Lower lobe of right lung (tissue), 2 donors: ENCODE results near the gene SLC25A3. TPM values are rescaled to one million over a fixed set of nuclear protein-coding genes. Genes with fewer than 3 reads are reported as not detected.
A peak's percentile ranks its signal among the peaks of the same experiment; 100 is the strongest.
"Not testable (repeated sequence)": the region's sequence is repeated elsewhere in the genome, so short reads cannot be mapped to it uniquely, and the experiment has no call there.

Experiments
- ATAC-seq, 2 donors: fragments of 200-7000 bp; cut with Tn5 transposase; one replicate each; pipeline ENCODE4 v1.9.1; 2020 to 2022; ENCODE audit warnings: mild to moderate bottlenecking in 2 of 2, moderate library complexity in 2 of 2
- DNase-seq: peaks from one replicate; pipeline ENCODE4 v3.0.0-alpha.2; 2020
- H3K27ac ChIP-seq: fragments of 200-600 bp; one replicate; pipeline ENCODE4 v1.8.0; 2022
- H3K27me3 ChIP-seq: fragments of 200-600 bp; one replicate; pipeline ENCODE4 v1.8.0; 2022; ENCODE audit warnings: low read depth
- H3K36me3 ChIP-seq: fragments of 200-600 bp; one replicate; pipeline ENCODE4 v1.8.0; 2022; ENCODE audit warnings: mild to moderate bottlenecking
- H3K4me1 ChIP-seq: fragments of 200-600 bp; one replicate; pipeline ENCODE4 v1.8.0; 2022
- H3K4me3 ChIP-seq: fragments of 200-600 bp; one replicate; pipeline ENCODE4 v1.8.0; 2022; ENCODE audit warnings: mild to moderate bottlenecking
- H3K9me3 ChIP-seq: fragments of 200-600 bp; one replicate; pipeline ENCODE4 v1.8.0; 2022
- intact Hi-C: fragments of 100-400 bp; cut with DNase I; formaldehyde crosslinking; loops from one replicate; pipeline ENCODE4 v1.11.0; 2022
- total RNA-seq: library from RNA; stranded (reverse); fragmentation: NEBNext Ultra II Directional; extraction: Animal tissue kit (Norgen Biotek cat#: 25700); gene quantifications from one replicate; pipeline ENCODE4 v1.2.1, GENCODE V29; 2021
- TF ChIP-seq, protein P1 (sequence below): fragments of 200-600 bp; IDR thresholded peaks from one replicate; pipeline ENCODE4 v1.8.0; 2022; ENCODE audit warnings: antibody characterized with exemption, mild to moderate bottlenecking
- donor health status: DM: no; HTN: yes; CAD: no; lungs with severe emphysema.

SLC25A3 gene
- total RNA-seq, 1 donor from 2014 or later = 348 TPM

GRCh38 chr12:98618952-98619351, 25.5 kb downstream of the SLC25A3 start:
- Histone ChIP-seq H3K36me3 (no peaks in the 10 kb centered on the region), H3K4me3 (no peak overlapping the region), H3K27ac (no peak overlapping the region), H3K27me3 (no peaks in the 10 kb centered on the region), H3K9me3 (no peaks in the 10 kb centered on the region), H3K4me1 (peaks cover 10% of the 10 kb centered on the region)
- TF ChIP-seq, protein P1, sequence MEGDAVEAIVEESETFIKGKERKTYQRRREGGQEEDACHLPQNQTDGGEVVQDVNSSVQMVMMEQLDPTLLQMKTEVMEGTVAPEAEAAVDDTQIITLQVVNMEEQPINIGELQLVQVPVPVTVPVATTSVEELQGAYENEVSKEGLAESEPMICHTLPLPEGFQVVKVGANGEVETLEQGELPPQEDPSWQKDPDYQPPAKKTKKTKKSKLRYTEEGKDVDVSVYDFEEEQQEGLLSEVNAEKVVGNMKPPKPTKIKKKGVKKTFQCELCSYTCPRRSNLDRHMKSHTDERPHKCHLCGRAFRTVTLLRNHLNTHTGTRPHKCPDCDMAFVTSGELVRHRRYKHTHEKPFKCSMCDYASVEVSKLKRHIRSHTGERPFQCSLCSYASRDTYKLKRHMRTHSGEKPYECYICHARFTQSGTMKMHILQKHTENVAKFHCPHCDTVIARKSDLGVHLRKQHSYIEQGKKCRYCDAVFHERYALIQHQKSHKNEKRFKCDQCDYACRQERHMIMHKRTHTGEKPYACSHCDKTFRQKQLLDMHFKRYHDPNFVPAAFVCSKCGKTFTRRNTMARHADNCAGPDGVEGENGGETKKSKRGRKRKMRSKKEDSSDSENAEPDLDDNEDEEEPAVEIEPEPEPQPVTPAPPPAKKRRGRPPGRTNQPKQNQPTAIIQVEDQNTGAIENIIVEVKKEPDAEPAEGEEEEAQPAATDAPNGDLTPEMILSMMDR = no peak
- ATAC-seq = peak; percentile 68 to 86
- DNase-seq = no peak
- intact Hi-C loops = no loop called here

DNA sequence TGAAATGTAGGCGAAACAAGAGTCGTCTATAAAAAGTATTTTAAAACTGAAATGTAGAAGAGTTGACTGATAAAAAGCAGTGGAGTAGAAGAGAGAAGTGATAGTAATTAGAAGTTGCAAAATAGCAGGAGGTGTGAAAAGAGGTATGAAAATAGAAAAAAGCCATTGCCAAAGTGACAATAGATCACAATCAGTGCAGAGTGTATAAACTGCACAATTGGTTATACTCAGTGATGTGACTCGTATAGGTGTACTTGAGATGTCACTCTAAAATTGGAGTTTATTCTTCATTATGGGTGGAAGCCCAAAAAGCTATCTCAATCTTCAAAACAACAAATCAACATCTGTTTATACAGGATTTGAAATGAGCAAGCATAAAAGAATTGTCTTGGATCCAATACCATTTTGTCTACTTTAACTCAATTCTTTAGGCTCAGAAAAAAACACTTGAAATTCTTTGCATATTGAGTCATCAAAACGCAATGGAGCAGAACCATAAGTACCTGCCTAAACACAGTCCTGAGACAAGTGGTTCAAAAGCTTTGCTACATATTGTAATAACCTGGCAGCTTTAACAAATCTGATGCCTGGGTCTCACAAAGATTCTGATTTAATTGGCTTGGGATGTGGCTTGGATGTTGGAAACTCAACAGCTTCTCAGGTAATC, 42.3 kb downstream of the SLC25A3 start:
- ATAC-seq (peak; percentile 85 to 94), DNase-seq (no peak)
- intact Hi-C loops = no loop called here
- Histone ChIP-seq H3K4me3 (no peak overlapping the region), H3K27me3 (no peaks in the 10 kb centered on the region), H3K36me3 (peaks cover 13% of the 10 kb centered on the region), H3K9me3 (no peaks in the 10 kb centered on the region), H3K27ac (no peak overlapping the region), H3K4me1 (peaks cover 8% of the 10 kb centered on the region)
- TF ChIP-seq, protein P1 = no peak

GRCh38 chr12:98637068-98637467, 43.6 kb downstream of the SLC25A3 start:
- ATAC-seq (no peak), DNase-seq (no peak)
- Histone ChIP-seq H3K4me3 (no peak overlapping the region), H3K27ac (no peak overlapping the region), H3K4me1 (peaks cover 8% of the 10 kb centered on the region), H3K27me3 (no peaks in the 10 kb centered on the region), H3K36me3 (peaks cover 13% of the 10 kb centered on the region), H3K9me3 (no peaks in the 10 kb centered on the region)
- TF ChIP-seq, protein P1 = no peak
- intact Hi-C loops = no loop called here

- intact Hi-C loops = no loop called here
- Histone ChIP-seq H3K27me3 (no peaks in the 10 kb centered on the region), H3K27ac (no peak overlapping the region), H3K36me3 (peaks cover 8% of the 10 kb centered on the region), H3K4me3 (no peak overlapping the region), H3K9me3 (no peaks in the 10 kb centered on the region), H3K4me1 (peaks cover 12% of the 10 kb centered on the region)
- ATAC-seq (no peak), DNase-seq (no peak)
- TF ChIP-seq, protein P1 = no peak
These were observed 44.5 kb downstream of the SLC25A3 start for GRCh38 chr12:98638009-98638408.

- ATAC-seq = no peak
- intact Hi-C loops = no loop called here
These were observed 46.0 kb downstream of the SLC25A3 start for GRCh38 chr12:98639491-98639890.

GRCh38 chr12:98642801-98643200, 49.3 kb downstream of the SLC25A3 start:
- intact Hi-C loops, H3K27ac ChIP-seq, H3K4me3 ChIP-seq, H3K36me3 ChIP-seq, H3K9me3 ChIP-seq, ATAC-seq, DNase-seq, H3K27me3 ChIP-seq: not testable (repeated sequence)
- peaks cover 28% of the 10 kb centered on the region for H3K4me1 ChIP-seq

More at GRCh38 chr12:98639491-98639890, 46.0 kb downstream of the SLC25A3 start:
- no peak for DNase-seq
- TF ChIP-seq, protein P1 = no peak
- Histone ChIP-seq H3K4me1 (peaks cover 19% of the 10 kb centered on the region), H3K9me3 (no peaks in the 10 kb centered on the region), H3K36me3 (no peaks in the 10 kb centered on the region), H3K4me3 (no peak overlapping the region), H3K27me3 (no peaks in the 10 kb centered on the region), H3K27ac (no peak overlapping the region)
